RCC 7860 (cell line): ENCODE measurements around the gene CIZ1.
"Not testable (repeated sequence)": the region's sequence is repeated elsewhere in the genome, so short reads cannot be mapped to it uniquely, and the experiment has no call there.

Experiments
- DNase-seq: peaks from one replicate; pipeline ENCODE4 v3.0.0-alpha.2; 2015; ENCODE audit warnings: low spot score
- FAIRE-seq: peaks from 2 replicates; lab custom pipeline; 2012; peaks lifted over from hg19 to GRCh38; lab: Jason Lieb, UNC

The CIZ1 gene

DNA sequence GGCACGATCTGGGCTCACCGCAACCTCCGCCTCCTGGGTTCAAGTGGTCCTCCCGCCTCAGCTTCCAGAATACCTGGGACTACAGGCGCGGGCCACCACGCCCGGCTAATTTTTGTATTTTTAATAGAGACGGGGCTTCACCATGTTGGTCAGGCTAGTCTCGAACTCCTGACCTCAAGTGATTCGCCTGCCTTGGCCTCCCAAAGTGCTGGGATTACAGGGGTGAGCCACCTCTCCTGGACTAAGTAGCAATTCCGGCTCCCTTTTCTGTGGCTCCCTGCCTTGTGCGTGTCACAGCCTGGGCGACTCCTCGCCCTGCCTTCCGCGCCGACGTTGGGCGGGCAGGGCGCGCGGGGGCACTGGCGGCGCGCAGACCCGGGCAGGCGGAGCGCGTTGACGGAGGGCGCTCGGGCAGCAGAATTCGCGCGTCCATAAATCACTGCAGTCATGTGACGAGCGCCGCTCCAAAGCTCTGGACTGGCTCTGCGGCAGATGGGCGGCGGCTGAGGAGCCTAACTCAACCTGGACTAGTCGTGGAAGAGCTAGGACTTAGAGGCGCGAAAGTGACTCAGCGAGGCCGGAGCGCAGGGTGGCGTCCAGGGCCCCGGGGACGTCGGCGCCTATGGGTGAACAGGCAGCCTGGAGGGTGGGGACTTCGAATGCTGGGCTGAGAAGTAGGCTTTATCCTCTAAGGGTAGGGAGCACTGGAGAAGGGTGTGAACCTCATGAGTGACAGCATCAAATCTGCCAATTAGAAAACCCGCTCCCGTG, 1.4 kb upstream of the CIZ1 start:
- DNase-seq (no peak), FAIRE-seq (no peak)

DNA sequence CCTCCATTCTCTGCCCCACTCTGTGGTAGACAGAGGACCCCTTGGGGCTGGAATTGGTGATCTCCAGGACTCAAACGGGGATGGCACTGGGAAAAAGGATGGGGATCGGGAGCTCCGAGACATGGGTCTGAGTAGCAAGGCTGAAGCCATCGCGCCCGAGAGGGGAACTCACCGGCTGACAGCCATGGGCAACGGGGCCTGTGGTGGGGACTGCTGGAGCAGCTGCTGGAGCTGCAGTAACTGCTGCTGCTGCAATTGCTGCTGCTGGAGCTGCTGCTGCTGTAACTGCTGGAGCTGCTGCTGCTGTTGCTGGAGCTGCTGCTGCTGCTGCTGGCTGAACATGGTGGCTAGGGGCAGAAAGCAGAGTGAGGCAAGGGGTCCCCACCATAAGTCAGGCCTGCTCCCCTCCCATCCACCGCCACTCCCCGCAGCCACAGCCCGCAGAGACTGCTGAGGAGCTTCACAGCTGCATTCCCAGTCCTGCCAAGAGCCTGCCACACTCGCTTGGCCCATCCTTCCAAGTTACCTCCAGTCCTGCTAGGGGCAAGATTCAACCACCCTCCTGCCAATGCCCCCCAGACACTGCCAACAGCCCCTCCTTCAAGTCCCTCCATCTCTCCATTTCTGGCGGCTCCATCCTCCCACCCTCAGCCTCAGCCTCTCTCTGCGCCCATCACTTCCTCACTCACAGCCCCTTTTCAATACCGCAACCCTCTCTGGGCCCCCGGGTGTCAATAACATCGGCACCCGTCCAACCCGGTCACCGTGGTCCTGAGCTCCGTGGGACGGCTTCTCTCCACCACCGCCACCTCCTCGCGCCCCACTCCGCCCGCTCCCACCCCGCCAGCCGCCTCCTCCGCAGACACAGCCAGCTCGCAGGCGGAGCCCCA, 611 bp downstream of the CIZ1 start:
- DNase-seq (no peak), FAIRE-seq (no peak)

- FAIRE-seq: no peak
Measured at GRCh38 chr9:128190013-128190412, 1.4 kb downstream of the CIZ1 start.

DNA sequence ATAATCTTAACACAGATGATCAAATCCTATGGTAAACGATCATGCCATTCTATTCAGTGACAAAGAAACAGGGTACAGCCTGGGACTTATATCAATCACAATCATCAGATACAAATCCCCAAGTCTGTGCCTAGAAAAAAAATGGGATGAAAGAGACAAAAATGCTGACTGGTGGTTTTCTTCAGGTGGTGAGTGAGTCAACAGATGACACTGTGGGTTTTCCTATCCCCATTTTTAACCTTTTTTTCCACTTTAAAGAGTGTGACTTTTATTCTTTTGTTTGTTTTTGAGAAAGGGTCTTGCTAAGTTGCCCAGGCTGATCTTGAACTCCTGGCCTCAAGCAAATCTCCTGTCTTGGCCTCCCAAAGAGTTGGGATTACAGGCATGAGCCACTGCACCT, 3.2 kb downstream of the CIZ1 start:
- DNase-seq (no peak), FAIRE-seq (no peak)

More at GRCh38 chr9:128190013-128190412, 1.4 kb downstream of the CIZ1 start:
- DNase-seq: no peak

DNA sequence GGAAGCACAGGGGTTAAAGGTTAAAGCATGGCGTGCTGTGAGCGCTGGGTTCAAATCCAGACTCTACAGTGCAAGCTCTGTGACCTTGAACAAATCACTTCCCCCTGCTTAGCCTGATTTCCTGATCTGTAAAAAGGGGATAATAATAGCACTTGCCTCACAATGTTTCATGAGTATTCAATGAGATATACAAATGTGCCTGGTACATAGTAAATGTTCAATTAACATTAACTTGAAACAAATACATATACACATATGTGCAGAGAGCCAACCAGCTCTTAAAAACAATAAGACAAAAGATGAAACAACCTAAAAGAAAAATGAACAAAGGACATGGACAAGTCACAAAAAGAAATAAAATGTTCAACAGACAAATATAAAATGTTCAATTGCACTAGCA, 4.0 kb downstream of the CIZ1 start:
- DNase-seq: no peak
- no peak for FAIRE-seq

DNA sequence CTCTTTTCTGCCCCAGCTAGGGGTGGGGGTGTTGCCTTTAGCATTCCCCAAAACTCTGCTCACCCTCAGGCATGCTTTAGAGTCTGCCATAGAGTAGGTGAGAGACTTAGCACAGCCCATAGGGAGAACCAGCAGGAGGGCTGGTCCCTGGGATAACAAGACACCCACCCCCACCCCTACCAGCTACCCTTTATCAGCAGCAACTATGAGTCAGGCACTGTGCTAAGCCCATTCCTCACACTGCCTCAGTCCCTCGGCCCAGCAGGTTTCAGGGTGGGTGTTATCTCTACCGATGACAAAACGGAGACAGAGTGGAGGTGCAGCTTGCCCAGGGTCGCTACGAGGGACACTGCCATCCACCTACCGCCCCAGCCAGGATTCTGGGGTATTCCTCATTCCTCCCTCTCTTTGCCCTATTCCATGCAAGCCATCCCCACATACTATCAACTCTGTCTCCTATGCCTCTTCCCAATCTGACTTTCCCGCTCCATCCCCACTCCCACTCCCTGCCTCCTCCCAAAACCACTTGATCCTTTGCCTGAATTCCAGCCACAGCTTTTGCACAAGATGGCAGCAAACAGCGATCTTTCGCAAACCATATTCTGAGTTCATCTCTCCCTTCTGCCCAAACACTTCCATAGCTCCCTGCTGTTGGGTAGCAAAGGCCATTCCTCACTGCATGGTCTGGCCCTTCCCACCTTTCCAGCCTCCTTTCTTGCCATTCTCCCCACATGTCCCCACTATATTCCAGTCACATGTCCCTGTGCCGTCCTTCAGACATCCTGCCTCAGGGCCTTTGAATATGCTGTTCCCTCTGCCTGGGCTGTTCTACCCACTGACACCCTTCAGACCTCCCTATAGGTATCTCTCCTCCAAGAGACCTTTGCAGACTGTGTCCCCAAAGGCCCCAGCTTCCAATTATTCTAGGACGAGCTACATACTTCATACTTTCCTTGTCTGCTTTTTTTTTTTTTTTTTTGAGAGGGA, 5.1 kb downstream of the CIZ1 start:
- DNase-seq (no peak), FAIRE-seq (no peak)

DNA sequence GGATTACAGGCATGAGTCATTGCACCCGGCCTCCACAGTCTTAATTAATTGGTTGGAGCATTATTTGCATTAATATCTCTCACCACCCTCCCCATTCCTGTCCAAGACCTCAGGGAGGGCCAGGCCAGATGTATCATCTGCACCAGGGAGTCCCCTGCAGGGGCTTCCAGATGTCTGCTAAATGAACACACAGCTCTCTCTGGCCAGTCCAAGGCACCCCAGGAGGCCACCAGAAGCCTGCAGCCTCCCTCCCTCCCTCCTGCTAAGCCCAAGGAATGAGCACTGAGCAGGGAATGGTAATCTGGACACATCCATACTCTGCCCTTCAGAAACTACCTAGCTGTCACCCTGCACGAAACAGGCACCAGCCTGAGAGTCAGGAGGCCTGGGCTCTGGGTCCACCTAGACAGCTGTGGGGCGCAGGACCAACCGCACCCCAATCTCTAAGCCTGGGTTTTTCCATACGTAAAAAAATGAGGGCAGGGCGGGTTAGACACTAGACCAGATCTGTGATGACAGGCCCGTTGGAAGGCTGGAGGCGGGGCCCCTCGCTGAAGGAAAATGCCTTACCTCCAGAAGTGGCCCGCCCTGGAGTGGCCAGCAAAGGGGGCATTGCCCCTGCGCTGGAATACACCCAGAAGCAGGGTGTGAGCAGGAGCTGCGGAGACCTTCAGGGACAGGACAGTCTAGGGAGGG, 8.3 kb downstream of the CIZ1 start:
- DNase-seq (no peak), FAIRE-seq (no peak)

- not testable (repeated sequence) for FAIRE-seq, DNase-seq
Measured at GRCh38 chr9:128181480-128181879, 9.9 kb downstream of the CIZ1 start.

- FAIRE-seq (no peak), DNase-seq (no peak)
Measured at GRCh38 chr9:128180447-128180846, 10.9 kb downstream of the CIZ1 start.

DNA sequence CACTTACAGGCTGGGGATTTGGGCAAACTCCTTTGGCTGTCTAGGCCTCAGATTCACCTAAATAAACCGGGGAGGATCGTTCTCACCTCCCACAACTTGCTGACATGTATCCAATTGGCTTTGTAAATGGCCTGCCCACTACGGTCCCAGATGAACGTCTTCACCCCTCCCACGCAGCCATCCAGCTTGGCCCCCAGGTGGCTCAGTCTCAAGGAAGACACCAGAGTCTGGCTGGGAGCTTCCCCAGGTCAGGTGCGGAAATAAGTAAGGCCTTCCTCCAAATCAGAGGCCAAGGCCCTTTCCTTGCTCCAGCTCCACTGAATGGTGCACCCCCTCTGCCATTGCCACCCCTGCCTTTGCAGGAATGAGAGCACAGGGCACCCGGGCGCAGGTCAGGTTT, 11.4 kb downstream of the CIZ1 start:
- DNase-seq (no peak), FAIRE-seq (no peak)

DNA sequence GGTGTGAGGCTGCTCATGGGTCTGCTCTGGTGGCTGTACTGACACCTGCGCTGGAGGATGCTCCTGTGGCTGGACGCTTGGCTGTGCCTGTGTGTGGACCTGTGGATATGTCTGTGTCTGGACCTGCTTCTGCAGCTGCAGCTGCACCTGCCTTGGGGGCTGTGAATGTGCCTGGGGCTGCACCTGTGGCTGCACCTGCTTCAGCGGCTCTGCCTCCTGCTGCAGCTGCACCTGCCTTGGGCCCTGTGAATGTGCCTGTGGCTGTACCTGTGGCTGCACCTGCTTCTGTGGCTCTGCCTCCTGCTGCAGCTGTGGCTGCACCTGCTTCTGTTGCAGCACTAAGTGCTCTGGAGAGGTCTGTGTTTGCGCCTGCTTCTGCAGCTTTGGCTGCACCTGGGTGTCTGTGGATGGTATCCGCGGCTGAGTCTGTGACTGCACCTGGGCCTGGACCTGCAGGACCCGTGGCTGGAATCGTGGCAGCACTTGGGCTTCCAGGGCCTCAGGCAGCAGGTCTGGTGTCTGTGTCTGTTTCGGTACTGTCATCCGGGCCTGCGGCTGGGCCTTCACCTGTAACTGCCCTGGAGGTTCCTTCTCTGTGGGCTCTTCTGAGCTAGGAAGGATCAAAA, 12.5 kb downstream of the CIZ1 start:
- no peak for FAIRE-seq
- DNase-seq: no peak

DNA sequence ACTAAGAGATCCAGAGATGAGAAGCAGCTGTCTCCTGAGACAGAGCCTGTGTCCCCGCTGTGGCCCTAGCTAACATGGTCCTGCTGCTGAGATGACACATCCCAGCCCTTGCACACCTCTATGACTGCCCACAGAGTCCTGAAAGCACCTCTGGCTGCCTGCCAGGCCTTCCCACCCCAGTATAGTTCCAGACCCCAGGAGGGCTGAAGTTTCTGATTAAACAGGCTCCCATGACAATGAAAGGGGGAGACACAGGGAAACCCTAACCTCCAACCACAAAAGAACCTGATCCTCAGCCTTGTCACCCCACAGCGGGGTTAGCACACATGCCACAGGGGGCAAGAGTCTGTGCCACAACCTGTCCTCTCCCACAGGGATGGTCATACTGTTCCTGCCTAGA, 15.6 kb downstream of the CIZ1 start:
- no peak for FAIRE-seq
- no peak for DNase-seq

- DNase-seq (no peak), FAIRE-seq (no peak)
Measured at GRCh38 chr9:128175102-128175563, 16.2 kb downstream of the CIZ1 start.

GRCh38 chr9:128174062-128174461, 17.3 kb downstream of the CIZ1 start:
- DNase-seq (no peak), FAIRE-seq (no peak)

GRCh38 chr9:128169925-128170324, 21.4 kb downstream of the CIZ1 start:
- DNase-seq (no peak), FAIRE-seq (no peak)

GRCh38 chr9:128169492-128169891, 21.9 kb downstream of the CIZ1 start:
- no peak for FAIRE-seq
- no peak for DNase-seq

DNA sequence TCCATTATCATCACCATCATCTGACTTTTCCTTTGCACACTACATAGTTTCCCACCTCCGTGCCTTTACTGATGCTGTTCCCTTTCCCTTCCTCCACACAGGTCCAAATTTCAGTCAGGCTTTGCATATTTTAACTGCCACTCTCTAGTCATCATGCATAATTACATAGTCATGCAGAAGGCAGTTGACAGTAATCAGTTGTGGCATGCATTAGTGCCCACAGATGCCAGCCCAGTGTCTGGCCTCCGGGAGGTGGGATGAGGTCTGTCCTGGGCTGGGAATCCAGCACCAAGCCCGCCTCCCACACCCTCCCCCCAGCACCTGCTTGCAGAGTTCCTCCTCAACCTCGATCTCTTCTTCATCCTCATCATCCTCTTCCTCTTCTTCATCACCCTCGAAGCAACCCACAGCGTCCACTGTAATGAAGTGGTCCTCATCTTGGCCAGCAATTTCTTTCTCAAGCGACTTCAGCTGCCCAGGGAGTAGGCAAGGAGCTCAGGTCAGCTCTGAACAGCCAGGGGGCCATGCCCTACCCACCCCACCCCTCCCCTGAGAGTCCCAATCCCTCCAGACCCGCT, 22.6 kb downstream of the CIZ1 start:
- FAIRE-seq: no peak

DNA sequence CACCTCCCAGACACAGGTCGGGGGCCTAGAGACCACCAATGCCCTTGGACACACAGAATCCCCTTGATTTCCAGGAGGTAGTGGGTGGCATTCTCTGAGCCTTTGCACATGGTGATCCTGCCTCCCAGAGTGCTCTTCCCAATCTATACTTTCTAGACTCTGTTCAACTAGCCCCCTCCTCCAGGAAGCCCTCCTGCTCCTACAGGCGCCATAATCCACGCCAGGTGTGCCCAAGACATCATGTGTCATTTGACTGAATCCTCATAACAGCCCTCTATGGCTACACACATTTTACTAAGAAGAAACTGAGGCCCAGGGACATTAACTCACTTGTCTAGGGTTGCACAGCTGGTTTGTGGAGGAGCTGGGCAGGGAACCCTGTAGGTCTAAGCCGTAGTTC, 24.2 kb downstream of the CIZ1 start:
- DNase-seq: no peak
- FAIRE-seq: no peak

More for the DNA sequence above, 22.6 kb downstream of the CIZ1 start:
- no peak for DNase-seq

GRCh38 chr9:128166169-128166568, 25.2 kb downstream of the CIZ1 start:
- FAIRE-seq: no peak

More at GRCh38 chr9:128166169-128166568, 25.2 kb downstream of the CIZ1 start:
- no peak for DNase-seq
